Tibial artery (tissue), 4 donors: ENCODE data around the gene PDZRN4.

Experiments used
- DNase-seq, 2 donors: peaks; one replicate each; pipeline ENCODE4 v3.0.0-alpha.2; 2019
- H3K27ac ChIP-seq, 2 donors: fragments of 200-600 bp; sonication (generic) in 1 of 2; 1 replicate in 1 of 2; 2 replicates in 1 of 2; pipeline ENCODE4 v1.5.1; 2018 to 2019; ENCODE audit warnings: mild to moderate bottlenecking in 1 of 2
- H3K27me3 ChIP-seq, 2 donors: fragments of 200-600 bp; sonication (generic) in 1 of 2; one replicate each; pipeline versions ENCODE4 v1.5.1 to v1.6.0; 2016 to 2019
- H3K36me3 ChIP-seq, 3 donors: fragments of 200-600 bp; sonication (generic) in 2 of 3; one replicate each; pipeline ENCODE4 v1.5.1; 2016 to 2019; ENCODE audit warnings: mild to moderate bottlenecking in 2 of 3
- H3K4me1 ChIP-seq, 4 donors: fragments of 200-600 bp; sonication (generic) in 2 of 4; 1 replicate in 3 of 4; 2 replicates in 1 of 4; pipeline ENCODE4 v1.5.1; 2016 to 2019
- H3K4me3 ChIP-seq, 2 donors: fragments of 200-600 bp; sonication (generic) in 1 of 2; 1 replicate in 1 of 2; 2 replicates in 1 of 2; pipeline ENCODE4 v1.5.1; 2018 to 2019; ENCODE audit warnings: mild to moderate bottlenecking in 2 of 2
- H3K9me3 ChIP-seq, 3 donors: fragments of 200-600 bp; sonication (generic) in 1 of 3; one replicate each; pipeline ENCODE4 v1.5.1; 2016 to 2019
- intact Hi-C: fragments of 100-400 bp; cut with DNase I; formaldehyde crosslinking; loops from one replicate; pipeline ENCODE4 v1.15.0; 2023; ENCODE audit warnings: low total_unique reads
- TF ChIP-seq, protein P1 (sequence below), 2 experiments: fragments of 200-600 bp in 1 of 2; fragments of 450-650 bp in 1 of 2; IDR thresholded peaks; one replicate each; pipeline ENCODE4 v1.5.1; 2017 to 2019; ENCODE audit warnings: antibody characterized with exemption in 2 of 2, mild to moderate bottlenecking in 1 of 2, moderate library complexity in 1 of 2

Gene PDZRN4

GRCh38 chr12:41213648-41214047 lies 25.5 kb downstream of the PDZRN4 start:
- no peak for DNase-seq
- peak overlapping the region; percentile 25 to 30 for H3K4me3 ChIP-seq
- H3K27ac ChIP-seq = peak overlapping the region; percentile 55 to 73
- intact Hi-C loops = no loop called here
- no peaks in the 10 kb centered on the region for H3K36me3 ChIP-seq
- TF ChIP-seq, protein P1, sequence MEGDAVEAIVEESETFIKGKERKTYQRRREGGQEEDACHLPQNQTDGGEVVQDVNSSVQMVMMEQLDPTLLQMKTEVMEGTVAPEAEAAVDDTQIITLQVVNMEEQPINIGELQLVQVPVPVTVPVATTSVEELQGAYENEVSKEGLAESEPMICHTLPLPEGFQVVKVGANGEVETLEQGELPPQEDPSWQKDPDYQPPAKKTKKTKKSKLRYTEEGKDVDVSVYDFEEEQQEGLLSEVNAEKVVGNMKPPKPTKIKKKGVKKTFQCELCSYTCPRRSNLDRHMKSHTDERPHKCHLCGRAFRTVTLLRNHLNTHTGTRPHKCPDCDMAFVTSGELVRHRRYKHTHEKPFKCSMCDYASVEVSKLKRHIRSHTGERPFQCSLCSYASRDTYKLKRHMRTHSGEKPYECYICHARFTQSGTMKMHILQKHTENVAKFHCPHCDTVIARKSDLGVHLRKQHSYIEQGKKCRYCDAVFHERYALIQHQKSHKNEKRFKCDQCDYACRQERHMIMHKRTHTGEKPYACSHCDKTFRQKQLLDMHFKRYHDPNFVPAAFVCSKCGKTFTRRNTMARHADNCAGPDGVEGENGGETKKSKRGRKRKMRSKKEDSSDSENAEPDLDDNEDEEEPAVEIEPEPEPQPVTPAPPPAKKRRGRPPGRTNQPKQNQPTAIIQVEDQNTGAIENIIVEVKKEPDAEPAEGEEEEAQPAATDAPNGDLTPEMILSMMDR (IDR thresholded peaks at IDR 0.05) = no peak
- no peaks in the 10 kb centered on the region for H3K9me3 ChIP-seq
- H3K27me3 ChIP-seq = no peaks in the 10 kb centered on the region
- peaks cover 0 to 57% (median 6%) of the 10 kb centered on the region in 4 donors for H3K4me1 ChIP-seq

DNA sequence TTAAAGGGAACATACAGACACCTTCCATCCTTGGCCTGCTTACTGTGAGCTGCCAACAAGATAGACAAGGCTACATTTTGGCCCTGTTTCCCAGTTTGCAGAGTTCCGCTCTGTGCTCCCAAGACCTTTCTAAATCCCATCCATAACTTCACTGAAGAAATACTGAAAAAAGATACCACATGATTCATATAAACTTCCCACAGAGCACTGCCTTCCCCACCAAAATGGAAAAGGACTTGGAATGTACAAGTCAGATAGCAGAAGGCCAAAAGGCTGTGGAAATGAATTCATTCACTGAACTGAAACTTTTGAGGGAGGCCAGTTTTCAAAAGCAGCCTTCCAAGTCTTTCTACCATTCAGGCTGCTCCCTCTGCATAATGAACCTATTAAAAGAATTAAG lies 29.6 kb downstream of the PDZRN4 start:
- TF ChIP-seq, protein P1 (IDR thresholded peaks at IDR 0.05) = no peak

DNA sequence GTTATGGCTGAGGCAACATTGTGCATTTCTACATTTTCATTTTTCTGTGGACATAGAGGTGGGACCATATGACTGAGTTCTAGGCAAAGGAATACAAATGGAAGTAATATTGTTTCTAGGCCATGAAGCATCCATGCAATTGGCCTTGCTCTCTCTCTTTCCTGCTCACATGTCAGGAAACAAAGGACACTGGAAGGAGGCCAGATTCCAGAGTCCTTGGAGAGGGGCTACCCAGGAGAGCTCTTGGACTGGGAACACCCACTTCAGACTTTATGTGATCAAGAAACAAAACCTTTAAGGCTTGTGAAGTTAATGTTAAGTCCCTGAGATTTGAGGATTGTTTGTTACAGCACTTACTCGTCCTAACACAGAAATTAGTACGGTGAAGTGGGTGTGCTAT lies 32.8 kb downstream of the PDZRN4 start:
- no peaks in the 10 kb centered on the region for H3K9me3 ChIP-seq
- H3K27me3 ChIP-seq = no peaks in the 10 kb centered on the region
- H3K4me1 ChIP-seq = peaks cover 0 to 54% (median 7%) of the 10 kb centered on the region in 4 donors
- no peak overlapping the region for H3K27ac ChIP-seq
- intact Hi-C loops = no loop called here
- no peak for DNase-seq
- TF ChIP-seq, protein P1 (IDR thresholded peaks at IDR 0.05) = no peak
- no peak overlapping the region for H3K4me3 ChIP-seq
- H3K36me3 ChIP-seq = no peaks in the 10 kb centered on the region

More for the DNA sequence above, 29.6 kb downstream of the PDZRN4 start:
- DNase-seq = no peak
- H3K27ac ChIP-seq = peak overlapping the region; percentile 50 to 65
- intact Hi-C loops = no loop called here
- peaks cover 0 to 71% (median 8%) of the 10 kb centered on the region in 4 donors for H3K4me1 ChIP-seq
- H3K4me3 ChIP-seq = no peak overlapping the region
- H3K36me3 ChIP-seq = no peaks in the 10 kb centered on the region
- H3K27me3 ChIP-seq = no peaks in the 10 kb centered on the region
- no peaks in the 10 kb centered on the region for H3K9me3 ChIP-seq

- no peak for DNase-seq
- Histone ChIP-seq H3K36me3 (no peaks in the 10 kb centered on the region), H3K4me1 (peaks cover 0 to 54% (median 7%) of the 10 kb centered on the region in 4 donors), H3K4me3 (no peak overlapping the region), H3K27me3 (no peaks in the 10 kb centered on the region), H3K27ac (no peak overlapping the region), H3K9me3 (no peaks in the 10 kb centered on the region)
- intact Hi-C loops = no loop called here
- TF ChIP-seq, protein P1 (IDR thresholded peaks at IDR 0.05) = no peak
These were observed 33.4 kb downstream of the PDZRN4 start for GRCh38 chr12:41221491-41221890.

GRCh38 chr12:41223600-41223999 lies 35.5 kb downstream of the PDZRN4 start:
- Histone ChIP-seq H3K4me3 (no peak overlapping the region), H3K27me3 (no peaks in the 10 kb centered on the region), H3K36me3 (no peaks in the 10 kb centered on the region), H3K4me1 (peaks cover 0 to 34% (median 2%) of the 10 kb centered on the region in 4 donors), H3K9me3 (no peaks in the 10 kb centered on the region), H3K27ac (no peak overlapping the region)
- no peak for DNase-seq
- TF ChIP-seq, protein P1 (IDR thresholded peaks at IDR 0.05) = no peak
- intact Hi-C loops = no loop called here

DNA sequence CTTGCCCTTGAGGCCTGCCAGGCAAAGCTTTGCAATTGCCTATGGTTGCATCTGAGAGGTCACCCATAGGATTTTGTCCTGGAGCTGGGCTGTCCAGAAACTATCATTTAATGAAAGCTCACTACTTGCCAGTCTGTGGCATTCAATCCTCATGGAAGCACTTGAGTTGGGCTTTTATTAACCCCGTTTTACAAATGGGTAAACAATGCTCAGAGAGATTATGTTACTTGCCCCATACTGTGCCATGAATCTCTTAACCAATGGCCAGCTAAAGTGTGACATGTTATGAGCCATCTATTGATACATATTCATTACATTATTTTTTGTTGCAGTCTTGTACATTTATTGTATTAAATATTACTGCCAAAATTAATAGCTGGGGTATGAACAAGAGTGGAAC lies 35.9 kb downstream of the PDZRN4 start:
- intact Hi-C loops = no loop called here
- no peak for DNase-seq
- no peaks in the 10 kb centered on the region for H3K9me3 ChIP-seq
- no peaks in the 10 kb centered on the region for H3K36me3 ChIP-seq
- TF ChIP-seq, protein P1 (IDR thresholded peaks at IDR 0.05) = no peak
- H3K4me1 ChIP-seq = peaks cover 0 to 29% (median 2%) of the 10 kb centered on the region in 4 donors
- no peak overlapping the region for H3K27ac ChIP-seq
- H3K4me3 ChIP-seq = no peak overlapping the region
- no peaks in the 10 kb centered on the region for H3K27me3 ChIP-seq
